Measurements from ENCODE around the gene TICRR.

GRCh38 chr15:89559769-89560264, 15.5 kb upstream of the TICRR start:
- TF ChIP-seq CTCF (IDR thresholded peaks at IDR 0.05; ENCODE audit: poor library complexity) = no peak
- no peak for TF ChIP-seq EZH2 (IDR thresholded peaks at IDR 0.05; ENCODE audit: borderline replicate concordance)

All from hepatocyte (in vitro differentiated cells).